WI38 (cell line): Measurements from ENCODE around the gene PKP2.
"Not testable (repeated sequence)": the region's sequence is repeated elsewhere in the genome, so short reads cannot be mapped to it uniquely, and the experiment has no call there.

Experiments
- H3K4me3 ChIP-seq: 2 replicates; pipeline ENCODE4 v1.5.1; 2011; ENCODE audit warnings: low read depth, mild to moderate bottlenecking, control low read depth, low read length
- CTCF ChIP-seq: IDR thresholded peaks from 2 replicates; pipeline ENCODE4 v1.5.1; 2012; ENCODE audit warnings: low read depth, mild to moderate bottlenecking, control low read depth, low read length

The PKP2 gene

DNA sequence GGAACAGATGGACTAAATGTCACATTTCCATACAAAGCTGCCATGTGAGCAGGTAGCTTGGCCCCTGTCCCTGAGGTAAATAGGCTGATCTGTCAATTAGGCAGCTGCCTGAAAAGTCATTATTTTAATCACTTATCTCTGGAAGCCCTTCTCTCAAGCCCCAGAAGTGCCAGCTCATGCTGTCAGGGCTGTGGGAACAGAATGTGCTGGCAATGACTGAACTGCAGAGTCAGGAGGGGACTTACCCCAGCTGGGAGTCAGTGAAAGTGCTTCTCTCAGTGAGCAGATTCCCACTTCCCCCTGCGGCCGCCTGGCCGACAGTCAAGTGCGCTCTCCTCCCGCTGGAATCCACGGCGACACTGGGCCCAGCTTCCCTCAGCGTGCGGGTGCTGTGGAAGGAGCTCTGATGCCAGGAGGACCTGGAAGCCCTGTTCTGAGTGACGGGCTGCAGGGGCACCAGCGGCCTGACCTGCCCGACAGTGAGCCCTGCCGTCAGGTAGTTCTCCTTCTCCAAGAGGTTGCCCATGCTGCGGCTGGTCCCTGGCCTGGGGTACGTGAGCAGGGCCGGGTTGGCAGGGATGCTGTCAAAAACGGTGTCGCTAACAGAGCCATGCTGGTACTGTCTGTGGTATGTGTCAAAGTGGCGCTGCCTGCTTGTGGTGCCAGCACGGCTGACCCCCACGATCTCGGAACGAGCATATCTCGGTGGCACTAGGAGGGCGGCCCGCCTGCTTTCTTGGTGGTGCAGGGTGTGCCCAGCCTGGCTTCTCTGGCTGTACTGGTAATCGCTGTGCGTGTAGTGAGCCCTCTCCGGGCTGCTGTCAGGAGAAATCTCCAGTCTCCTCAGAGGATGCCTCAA lies 18.7 kb downstream of the PKP2 start:
- TF ChIP-seq CTCF, result no peak
- no peak overlapping the region for H3K4me3 ChIP-seq

DNA sequence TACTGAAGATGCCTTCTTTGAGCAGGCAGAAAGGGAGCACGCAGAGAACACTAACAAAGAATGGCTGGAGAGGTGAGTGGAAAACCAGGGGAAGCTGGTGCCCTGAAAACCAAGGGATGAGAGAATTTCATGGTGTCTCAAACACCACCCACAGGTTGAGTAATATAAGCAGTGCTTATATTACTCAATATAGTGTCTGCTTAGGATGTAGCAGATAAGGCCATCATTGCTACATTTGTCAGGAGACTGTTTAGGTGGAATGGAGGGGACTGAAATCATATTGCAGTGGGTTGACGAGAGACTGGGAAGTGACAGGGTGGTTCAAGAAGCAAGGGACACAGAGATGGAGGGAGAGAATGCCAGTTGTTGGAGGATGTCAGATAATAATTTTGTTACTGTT lies 20.6 kb downstream of the PKP2 start:
- H3K4me3 ChIP-seq, result no peak overlapping the region
- no peak for TF ChIP-seq CTCF

- no peak for TF ChIP-seq CTCF
- no peak overlapping the region for H3K4me3 ChIP-seq
Observed at GRCh38 chr12:32874975-32875374, 21.6 kb downstream of the PKP2 start.

DNA sequence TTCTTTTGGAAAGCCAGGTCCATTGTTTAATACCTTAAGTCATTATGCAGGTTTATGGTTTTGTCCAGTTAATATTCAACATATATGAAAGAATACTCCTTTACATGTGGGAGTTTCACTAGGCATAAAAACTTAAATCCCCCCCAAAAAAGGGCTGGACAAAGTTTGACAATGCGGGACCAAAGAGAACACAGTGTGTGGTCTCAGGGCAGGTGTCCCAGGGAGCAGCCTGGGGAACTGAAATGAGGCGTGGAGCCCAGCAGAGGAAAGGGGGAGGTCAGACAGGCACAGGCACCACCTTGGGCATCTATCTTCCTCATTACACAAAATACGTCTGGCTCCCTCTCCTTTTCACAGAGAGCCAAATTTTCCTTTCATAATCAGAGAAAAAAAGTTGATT lies 22.5 kb downstream of the PKP2 start:
- no peak for TF ChIP-seq CTCF
- no peak overlapping the region for H3K4me3 ChIP-seq

GRCh38 chr12:32872416-32872815 lies 24.2 kb downstream of the PKP2 start:
- not testable (repeated sequence) for H3K4me3 ChIP-seq

DNA sequence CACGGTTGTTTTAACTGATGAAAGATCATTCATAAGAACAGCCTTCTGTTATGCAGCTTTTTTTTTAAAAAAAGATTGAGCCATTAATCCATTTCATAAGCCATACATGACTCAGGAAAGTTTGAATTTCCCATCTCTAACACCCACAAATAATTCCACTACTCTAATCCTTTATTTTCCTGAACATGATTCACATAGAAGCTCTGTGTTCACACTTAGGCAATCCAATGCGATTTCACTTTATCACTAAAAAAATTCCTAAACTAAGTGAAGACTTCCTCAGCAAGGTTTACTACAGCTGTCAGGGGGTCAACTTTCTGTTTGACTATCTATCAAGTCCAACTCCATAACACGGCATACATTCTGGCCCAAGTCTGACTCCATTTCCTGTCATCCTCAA lies 25.9 kb downstream of the PKP2 start:
- no peak overlapping the region for H3K4me3 ChIP-seq
- TF ChIP-seq CTCF, result no peak

DNA sequence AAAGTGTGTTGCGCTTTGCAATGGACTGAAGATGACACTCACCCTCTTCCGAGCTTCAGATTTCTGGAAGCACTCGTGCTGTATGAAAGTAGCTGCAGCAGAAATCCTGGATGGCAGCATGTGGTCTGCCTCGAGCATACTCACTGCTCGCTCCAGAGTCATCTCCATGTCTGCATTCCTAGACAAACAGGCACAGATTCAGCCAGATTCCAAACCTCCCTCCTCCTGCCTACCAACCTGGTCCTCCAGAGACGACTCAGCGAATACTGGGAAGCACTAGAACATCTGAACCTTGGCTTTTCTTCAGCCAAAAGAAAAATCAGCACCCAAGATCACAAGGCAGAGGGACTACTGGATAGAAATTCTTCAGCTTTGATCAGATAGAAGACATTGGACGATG lies 27.7 kb downstream of the PKP2 start:
- TF ChIP-seq CTCF, result no peak
- H3K4me3 ChIP-seq, result no peak overlapping the region

DNA sequence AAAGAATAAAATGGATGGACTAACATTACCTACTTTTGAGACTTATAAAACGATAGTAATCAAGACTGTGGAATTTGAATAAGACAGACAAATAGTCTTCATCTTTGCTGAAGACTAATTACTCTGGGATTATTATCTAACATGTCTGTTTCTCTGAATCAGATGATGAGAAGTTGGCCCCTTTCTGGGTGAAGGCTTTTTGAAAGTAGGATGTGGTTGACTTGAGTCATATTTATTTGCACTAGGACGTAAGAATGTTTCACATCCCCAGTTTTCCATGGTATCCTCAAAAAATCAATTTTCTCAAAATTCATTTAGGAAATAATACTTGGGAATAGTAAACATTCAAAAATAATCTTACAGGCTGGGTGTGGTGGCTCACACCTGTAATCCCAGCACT lies 31.8 kb downstream of the PKP2 start:
- no peak for TF ChIP-seq CTCF
- H3K4me3 ChIP-seq, result no peak overlapping the region
